ENCODE results near the gene ICAM5.

DNA sequence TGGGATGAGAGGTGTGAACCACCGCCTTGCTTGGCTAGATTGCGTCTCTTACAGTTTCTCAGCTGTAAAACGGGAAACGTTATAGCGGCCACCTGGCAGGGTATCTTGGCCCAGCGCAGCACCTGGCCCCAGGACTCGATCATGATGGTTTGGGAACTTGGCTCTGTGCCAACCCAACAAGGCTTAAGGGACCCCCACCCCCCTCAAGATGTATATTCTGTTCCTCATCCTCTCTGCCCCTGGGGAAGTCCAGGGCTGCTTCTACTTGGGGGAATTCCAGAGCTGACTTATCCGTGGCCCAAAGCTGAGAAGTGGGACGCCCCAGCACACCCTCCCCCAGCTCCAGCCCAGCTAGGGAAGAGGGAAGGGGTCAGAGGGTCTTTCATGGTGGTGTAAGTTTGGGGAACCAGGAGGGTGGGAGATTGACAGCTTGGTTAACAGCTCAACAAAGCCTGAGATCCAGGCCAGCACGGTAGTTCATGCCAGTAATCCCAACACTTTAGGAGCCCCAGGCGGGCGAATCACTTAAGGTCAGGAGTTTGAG, 18.1 kb upstream of the ICAM5 start:
- TF ChIP-seq EZH2phosphoT487 (IDR thresholded peaks at IDR 0.05) (no peak), EZH2 (IDR thresholded peaks at IDR 0.05) (no peak)
- TF ChIP-seq, protein P1, sequence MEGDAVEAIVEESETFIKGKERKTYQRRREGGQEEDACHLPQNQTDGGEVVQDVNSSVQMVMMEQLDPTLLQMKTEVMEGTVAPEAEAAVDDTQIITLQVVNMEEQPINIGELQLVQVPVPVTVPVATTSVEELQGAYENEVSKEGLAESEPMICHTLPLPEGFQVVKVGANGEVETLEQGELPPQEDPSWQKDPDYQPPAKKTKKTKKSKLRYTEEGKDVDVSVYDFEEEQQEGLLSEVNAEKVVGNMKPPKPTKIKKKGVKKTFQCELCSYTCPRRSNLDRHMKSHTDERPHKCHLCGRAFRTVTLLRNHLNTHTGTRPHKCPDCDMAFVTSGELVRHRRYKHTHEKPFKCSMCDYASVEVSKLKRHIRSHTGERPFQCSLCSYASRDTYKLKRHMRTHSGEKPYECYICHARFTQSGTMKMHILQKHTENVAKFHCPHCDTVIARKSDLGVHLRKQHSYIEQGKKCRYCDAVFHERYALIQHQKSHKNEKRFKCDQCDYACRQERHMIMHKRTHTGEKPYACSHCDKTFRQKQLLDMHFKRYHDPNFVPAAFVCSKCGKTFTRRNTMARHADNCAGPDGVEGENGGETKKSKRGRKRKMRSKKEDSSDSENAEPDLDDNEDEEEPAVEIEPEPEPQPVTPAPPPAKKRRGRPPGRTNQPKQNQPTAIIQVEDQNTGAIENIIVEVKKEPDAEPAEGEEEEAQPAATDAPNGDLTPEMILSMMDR (IDR thresholded peaks at IDR 0.05), result no peak
